Prostate gland (tissue), 2 donors: ENCODE data around the gene WDFY1.

Experiments
- POLR2A ChIP-seq: fragments of 450-650 bp; IDR thresholded peaks from one replicate; pipeline ENCODE4 v1.6.1; 2016; ENCODE audit warnings: antibody characterized with exemption, mild to moderate bottlenecking
- TF ChIP-seq, protein P1 (sequence below), 4 experiments: fragments of 200-600 bp in 2 of 4; fragments of 450-650 bp in 2 of 4; sonication (generic) in 2 of 4; IDR thresholded peaks; 1 replicate in 3 of 4; 2 replicates in 1 of 4; pipeline ENCODE4 v1.5.1; 2016 to 2019; ENCODE audit warnings: antibody characterized with exemption in 4 of 4, mild to moderate bottlenecking in 2 of 4, moderate library complexity in 2 of 4

GRCh38 chr2:223991611-223992010 is 46.5 kb upstream of the WDFY1 start:
- no peak for TF ChIP-seq POLR2A
- TF ChIP-seq, protein P1, sequence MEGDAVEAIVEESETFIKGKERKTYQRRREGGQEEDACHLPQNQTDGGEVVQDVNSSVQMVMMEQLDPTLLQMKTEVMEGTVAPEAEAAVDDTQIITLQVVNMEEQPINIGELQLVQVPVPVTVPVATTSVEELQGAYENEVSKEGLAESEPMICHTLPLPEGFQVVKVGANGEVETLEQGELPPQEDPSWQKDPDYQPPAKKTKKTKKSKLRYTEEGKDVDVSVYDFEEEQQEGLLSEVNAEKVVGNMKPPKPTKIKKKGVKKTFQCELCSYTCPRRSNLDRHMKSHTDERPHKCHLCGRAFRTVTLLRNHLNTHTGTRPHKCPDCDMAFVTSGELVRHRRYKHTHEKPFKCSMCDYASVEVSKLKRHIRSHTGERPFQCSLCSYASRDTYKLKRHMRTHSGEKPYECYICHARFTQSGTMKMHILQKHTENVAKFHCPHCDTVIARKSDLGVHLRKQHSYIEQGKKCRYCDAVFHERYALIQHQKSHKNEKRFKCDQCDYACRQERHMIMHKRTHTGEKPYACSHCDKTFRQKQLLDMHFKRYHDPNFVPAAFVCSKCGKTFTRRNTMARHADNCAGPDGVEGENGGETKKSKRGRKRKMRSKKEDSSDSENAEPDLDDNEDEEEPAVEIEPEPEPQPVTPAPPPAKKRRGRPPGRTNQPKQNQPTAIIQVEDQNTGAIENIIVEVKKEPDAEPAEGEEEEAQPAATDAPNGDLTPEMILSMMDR (IDR thresholded peaks at IDR 0.05) = no peak
